B cell (primary cell): ENCODE data around the gene RABGGTB. TPM values are rescaled to one million over a fixed set of nuclear protein-coding genes. Genes with fewer than 3 reads are reported as not detected.
"Not testable (repeated sequence)": the region's sequence is repeated elsewhere in the genome, so short reads cannot be mapped to it uniquely, and the experiment has no call there.

ENCODE experiments used
- ATAC-seq: fragments of 200-7000 bp; cut with Tn5 transposase; one replicate; pipeline ENCODE4 v1.10.0; 2021; ENCODE audit warnings: low read depth, mild to moderate bottlenecking, moderate number of reproducible peaks, moderate library complexity
- CTCF ChIA-PET: fragments of 350-600 bp; sonication (Branson Sonifier 250); formaldehyde crosslinking; loops from one replicate; lab custom pipeline; 2021; ENCODE audit warnings: antibody characterized with exemption, inconsistent platforms; lab: Charles Lee
- POLR2A ChIA-PET: fragments of 350-600 bp; sonication (Branson Sonifier 250); formaldehyde crosslinking; loops from one replicate; lab custom pipeline; 2021; ENCODE audit warnings: antibody characterized with exemption; lab: Charles Lee
- DNase-seq: peaks from one replicate; pipeline ENCODE4 v3.0.0; 2013
- H2AFZ ChIP-seq: 2 replicates; pipeline ENCODE4 v1.6.1; 2012; ENCODE audit warnings: mild to moderate bottlenecking, low read depth, low read length; ENCODE audit not compliant: insufficient read depth, poor library complexity, severe bottlenecking
- H3K27ac ChIP-seq, 2 donors: 1 replicate in 1 of 2; 2 replicates in 1 of 2; pipeline ENCODE4 v1.5.1; 2012 to 2013; ENCODE audit warnings: low read length in 2 of 2, mild to moderate bottlenecking in 2 of 2, moderate library complexity in 1 of 2
- H3K27me3 ChIP-seq, 4 experiments: fragments of 200-600 bp in 1 of 4; sonication (generic) in 1 of 4; replicated peaks in 1 of 4; 1 replicate in 2 of 4; 2 replicates in 2 of 4; pipeline versions ENCODE4 v1.6.1 to v1.7.0; 2013 to 2016; ENCODE audit warnings: low read length in 3 of 4, mild to moderate bottlenecking in 2 of 4, mixed read lengths in 1 of 4, moderate library complexity in 1 of 4; ENCODE audit not compliant: insufficient read depth in 4 of 4, control insufficient read depth in 3 of 4; ENCODE audit errors: control extremely low read depth in 1 of 4
- H3K36me3 ChIP-seq, 2 experiments: replicated peaks in 1 of 2; 1 replicate in 1 of 2; 2 replicates in 1 of 2; pipeline versions ENCODE4 v1.6.1 to v1.7.1; 2013; ENCODE audit warnings: low read length in 1 of 2; ENCODE audit not compliant: insufficient read depth in 2 of 2, control insufficient read depth in 1 of 2; ENCODE audit errors: control extremely low read depth in 1 of 2, extremely low read depth in 1 of 2
- H3K4me1 ChIP-seq, 2 donors: fragments of 200-600 bp in 1 of 2; sonication (generic) in 1 of 2; 1 replicate in 1 of 2; 2 replicates in 1 of 2; pipeline versions ENCODE4 v1.5.1 to v1.6.1; 2013 to 2017; ENCODE audit warnings: low read length in 2 of 2; ENCODE audit not compliant: control insufficient read depth in 2 of 2, insufficient read depth in 2 of 2
- H3K4me2 ChIP-seq: replicated peaks from 2 replicates; pipeline ENCODE3; 2012; ENCODE audit warnings: mild to moderate bottlenecking, low read depth, low read length; ENCODE audit not compliant: poor library complexity, severe bottlenecking
- H3K4me3 ChIP-seq, 5 experiments: fragments of 200-600 bp in 1 of 5; sonication (generic) in 1 of 5; 1 replicate in 3 of 5; 2 replicates in 2 of 5; pipeline versions ENCODE4 v1.5.1 to v1.7.0; 2011 to 2016; ENCODE audit warnings: low read length in 4 of 5, mild to moderate bottlenecking in 4 of 5, low read depth in 2 of 5, control low read depth in 1 of 5, moderate library complexity in 1 of 5; ENCODE audit not compliant: insufficient read depth in 1 of 5; ENCODE audit errors: control extremely low read depth in 1 of 5, extremely low read depth in 1 of 5
- H3K79me2 ChIP-seq: fragments of 200-600 bp; sonication (generic); one replicate; pipeline ENCODE4 v1.6.0; 2016; ENCODE audit warnings: low read length; ENCODE audit not compliant: control insufficient read depth, insufficient read depth
- H3K9ac ChIP-seq: fragments of 200-600 bp; sonication (generic); 2 replicates; pipeline ENCODE4 v1.6.1; 2017; ENCODE audit warnings: mild to moderate bottlenecking, low read length, moderate library complexity
- H3K9me3 ChIP-seq, 3 donors: one replicate each; pipeline versions ENCODE4 v1.6.1 to v1.7.1; 2013; ENCODE audit warnings: low read length in 2 of 3; ENCODE audit not compliant: control insufficient read depth in 2 of 3, insufficient read depth in 1 of 3; ENCODE audit errors: control extremely low read depth in 1 of 3
- H4K20me1 ChIP-seq: 2 replicates; pipeline ENCODE4 v1.6.0; 2012; ENCODE audit warnings: mild to moderate bottlenecking, low read length; ENCODE audit not compliant: insufficient read depth, control insufficient read depth, poor library complexity, severe bottlenecking
- H3K27ac Mint-ChIP-seq: one replicate; pipeline ENCODE4 v1.8.0; 2021; ENCODE audit warnings: mixed read lengths
- H3K27me3 Mint-ChIP-seq: one replicate; pipeline ENCODE4 v1.8.0; 2021; ENCODE audit warnings: mixed read lengths
- H3K4me1 Mint-ChIP-seq: one replicate; pipeline ENCODE4 v1.8.0; 2021; ENCODE audit warnings: mixed read lengths
- H3K4me3 Mint-ChIP-seq: one replicate; pipeline ENCODE4 v1.8.0; 2021; ENCODE audit warnings: mixed read lengths
- H3K9me3 Mint-ChIP-seq: one replicate; pipeline ENCODE4 v1.8.0; 2022; ENCODE audit warnings: mixed read lengths; ENCODE audit not compliant: insufficient read depth
- EZH2 ChIP-seq: IDR thresholded peaks from 2 replicates; pipeline ENCODE4 v1.6.1; 2012; ENCODE audit warnings: borderline replicate concordance, low read depth, mild to moderate bottlenecking, moderate library complexity, low read length; ENCODE audit not compliant: insufficient read depth, poor library complexity, severe bottlenecking
- WGBS: methylation state at CpG from one replicate; pipeline ENCODE4 v1.1.5; 2013; ENCODE audit warnings: missing lambda C conversion rate; ENCODE audit not compliant: insufficient coverage; 5-methylcytosine and 5-hydroxymethylcytosine counted together
- intact Hi-C: fragments of 100-400 bp; cut with micrococcal nuclease; formaldehyde crosslinking; loops from one replicate; pipeline ENCODE4 v1.10.0; 2022
- polyA plus RNA-seq: library from polyadenylated mRNA; depleted of rRNA; stranded (reverse); fragments of >200 nt; gene quantifications from 2 replicates; pipeline ENCODE4 v1.2.3, GENCODE V29; 2012
- total RNA-seq, 2 donors: library from RNA; stranded (reverse); fragments of 120-200 nt in 1 of 2; gene quantifications; 1 replicate in 1 of 2; 2 replicates in 1 of 2; pipeline versions ENCODE4 v1.2.3 to v1.2.4, GENCODE V29; 2013 to 2022
- TF ChIP-seq, protein P1 (sequence below): fragments of 200-600 bp; IDR thresholded peaks from one replicate; pipeline ENCODE4 v1.8.0; 2022; ENCODE audit warnings: antibody characterized with exemption, mild to moderate bottlenecking

Gene RABGGTB
- total and polyA plus RNA-seq, 2 donors (not counting 1 experiment from before 2014, with no cell fraction given) = 94.1 to 134 TPM

DNA sequence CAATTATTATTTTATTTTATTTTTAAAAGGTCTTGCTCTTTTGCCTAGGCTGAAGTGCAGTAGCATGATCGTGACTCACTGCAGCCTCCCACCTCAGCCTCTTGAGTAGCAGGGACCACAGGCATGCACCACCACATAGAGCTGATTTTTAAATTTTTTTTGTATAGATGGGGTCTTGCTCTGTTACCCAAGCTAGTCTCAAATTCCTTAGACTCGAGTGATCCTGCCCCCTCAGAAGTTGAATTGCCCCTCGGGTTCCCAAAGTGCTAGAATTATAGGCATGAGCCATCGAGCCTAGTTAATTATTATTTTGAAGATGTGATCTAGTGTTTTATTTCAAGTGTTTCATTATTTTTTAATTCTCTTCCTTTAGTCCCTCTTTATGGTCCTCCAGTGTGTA, 22.9 kb downstream of the RABGGTB start:
- TF ChIP-seq EZH2 = no peak
- TF ChIP-seq, protein P1, sequence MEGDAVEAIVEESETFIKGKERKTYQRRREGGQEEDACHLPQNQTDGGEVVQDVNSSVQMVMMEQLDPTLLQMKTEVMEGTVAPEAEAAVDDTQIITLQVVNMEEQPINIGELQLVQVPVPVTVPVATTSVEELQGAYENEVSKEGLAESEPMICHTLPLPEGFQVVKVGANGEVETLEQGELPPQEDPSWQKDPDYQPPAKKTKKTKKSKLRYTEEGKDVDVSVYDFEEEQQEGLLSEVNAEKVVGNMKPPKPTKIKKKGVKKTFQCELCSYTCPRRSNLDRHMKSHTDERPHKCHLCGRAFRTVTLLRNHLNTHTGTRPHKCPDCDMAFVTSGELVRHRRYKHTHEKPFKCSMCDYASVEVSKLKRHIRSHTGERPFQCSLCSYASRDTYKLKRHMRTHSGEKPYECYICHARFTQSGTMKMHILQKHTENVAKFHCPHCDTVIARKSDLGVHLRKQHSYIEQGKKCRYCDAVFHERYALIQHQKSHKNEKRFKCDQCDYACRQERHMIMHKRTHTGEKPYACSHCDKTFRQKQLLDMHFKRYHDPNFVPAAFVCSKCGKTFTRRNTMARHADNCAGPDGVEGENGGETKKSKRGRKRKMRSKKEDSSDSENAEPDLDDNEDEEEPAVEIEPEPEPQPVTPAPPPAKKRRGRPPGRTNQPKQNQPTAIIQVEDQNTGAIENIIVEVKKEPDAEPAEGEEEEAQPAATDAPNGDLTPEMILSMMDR = no peak
- CTCF ChIA-PET = no interaction called here

DNA sequence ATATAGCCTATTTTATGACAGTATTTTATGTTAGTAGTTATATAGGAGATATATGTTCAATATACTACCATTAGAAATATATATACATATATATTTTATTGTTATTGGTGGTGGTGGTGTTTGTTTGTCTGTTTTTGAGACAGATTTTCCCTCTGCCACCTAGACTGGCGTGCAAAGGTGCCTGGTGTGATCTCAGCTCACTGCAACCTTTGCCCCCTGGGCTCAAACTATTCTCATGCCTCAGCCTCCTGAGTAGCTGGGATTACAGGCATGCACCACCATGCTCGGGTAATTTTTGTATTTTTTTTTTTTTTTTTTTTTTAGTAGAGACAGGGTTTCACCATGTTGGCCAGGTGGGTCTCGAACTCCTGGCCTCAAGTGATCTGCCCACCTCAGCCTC, 24.1 kb downstream of the RABGGTB start:
- H3K27me3 ChIP-seq, H3K4me1 Mint-ChIP-seq, intact Hi-C loops, H3K9ac ChIP-seq, H3K9me3 Mint-ChIP-seq, H3K27ac ChIP-seq, H3K79me2 ChIP-seq, H3K9me3 ChIP-seq, CTCF ChIA-PET, H3K4me3 ChIP-seq, H3K4me1 ChIP-seq, H3K27me3 Mint-ChIP-seq, POLR2A ChIA-PET, ATAC-seq, H3K4me3 Mint-ChIP-seq, H2AFZ ChIP-seq, H3K36me3 ChIP-seq, DNase-seq, H3K4me2 ChIP-seq, H4K20me1 ChIP-seq, H3K27ac Mint-ChIP-seq: not testable (repeated sequence)
- no CpG with 5 or more reads among the region's 3 CpGs for WGBS

More for the DNA sequence above, 22.9 kb downstream of the RABGGTB start:
- H3K9me3 ChIP-seq = no peaks in the 10 kb centered on the region
- Mint-ChIP-seq H3K27me3 (no peaks in the 10 kb centered on the region), H3K9me3 (no peaks in the 10 kb centered on the region), H3K27ac (no peak overlapping the region), H3K4me1 (no peaks in the 10 kb centered on the region), H3K4me3 (no peak overlapping the region)
- no peak overlapping the region for H3K4me3 ChIP-seq
- H3K27ac ChIP-seq = no peak overlapping the region
- H3K36me3 ChIP-seq = no peaks in the 10 kb centered on the region
- no peaks in the 10 kb centered on the region for H4K20me1 ChIP-seq
- no peak overlapping the region for H3K9ac ChIP-seq
- H3K79me2 ChIP-seq = no peaks in the 10 kb centered on the region
- DNase-seq (no peak), ATAC-seq (no peak)
- POLR2A ChIA-PET = no interaction called here
- no peak overlapping the region for H3K4me2 ChIP-seq
- intact Hi-C loops = no loop called here
- no peaks in the 10 kb centered on the region for H3K4me1 ChIP-seq
- H2AFZ ChIP-seq = no peak overlapping the region
- WGBS = 100% methylated on average over 1 of the region's 4 CpGs
- H3K27me3 ChIP-seq = no peaks in the 10 kb centered on the region
